HG02852 (cell line): ENCODE measurements around the gene METTL5.

ENCODE experiments used
- ATAC-seq: cut with Tn5 transposase; IDR thresholded peaks from one replicate; pipeline ENCODE4 v1.9.1; 2021; ENCODE audit warnings: mild to moderate bottlenecking, moderate library complexity; ENCODE audit not compliant: unreplicated experiment

METTL5 gene

GRCh38 chr2:169782513-169782912, 42.2 kb downstream of the METTL5 start:
- no peak for ATAC-seq

- ATAC-seq = no peak
These were observed 43.3 kb downstream of the METTL5 start for GRCh38 chr2:169781249-169782013.

GRCh38 chr2:169778446-169778845, 46.3 kb downstream of the METTL5 start:
- no peak for ATAC-seq

GRCh38 chr2:169776252-169776761, 48.4 kb downstream of the METTL5 start:
- ATAC-seq = no peak

- no peak for ATAC-seq
These were observed 48.9 kb downstream of the METTL5 start for GRCh38 chr2:169775765-169776164.

GRCh38 chr2:169775354-169775753, 49.4 kb downstream of the METTL5 start:
- ATAC-seq = no peak

- ATAC-seq = no peak
These were observed 52.1 kb downstream of the METTL5 start for GRCh38 chr2:169772651-169773050.

GRCh38 chr2:169771612-169772011, 53.1 kb downstream of the METTL5 start:
- ATAC-seq = no peak

GRCh38 chr2:169771021-169771420, 53.7 kb downstream of the METTL5 start:
- ATAC-seq = no peak

GRCh38 chr2:169768262-169768995, 56.3 kb downstream of the METTL5 start:
- no peak for ATAC-seq

GRCh38 chr2:169767243-169767888, 57.3 kb downstream of the METTL5 start:
- no peak for ATAC-seq

- no peak for ATAC-seq
These were observed 59.2 kb downstream of the METTL5 start for GRCh38 chr2:169765523-169765922.

GRCh38 chr2:169761970-169762292, 62.8 kb downstream of the METTL5 start:
- ATAC-seq = no peak
